ENCODE measurements around the gene CACUL1. TPM values are rescaled to one million over a fixed set of nuclear protein-coding genes. Genes with fewer than 3 reads are reported as not detected.
A peak's percentile ranks its signal among the peaks of the same experiment; 100 is the strongest.

The CACUL1 gene
- total RNA-seq, 1 experiment from 2014 or later = 31.9 TPM

DNA sequence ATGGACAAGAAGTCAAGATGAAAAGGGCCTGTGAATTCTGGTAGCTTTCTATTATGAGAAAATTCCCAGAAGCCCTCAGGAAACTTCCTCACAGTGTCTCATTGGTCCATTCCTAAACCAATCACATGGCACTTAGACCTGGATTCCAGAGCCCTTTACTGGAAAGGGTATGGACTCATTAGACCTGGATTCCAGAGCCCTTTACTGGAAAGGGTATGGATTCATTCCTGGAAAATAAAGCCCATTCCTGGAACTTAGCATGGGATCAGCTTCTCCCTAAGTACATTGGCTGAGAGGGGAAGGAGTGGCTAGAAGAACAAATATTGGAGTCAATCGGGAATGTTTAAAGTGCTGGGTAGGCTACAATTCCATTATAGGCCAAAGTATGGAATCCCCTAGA, 3.7 kb upstream of the CACUL1 start:
- CTCF ChIA-PET = interaction anchor here (0.6 kb wide), 1 partner anchor 1026 kb away, joined by 3 read pairs; no protein-coding TSS in a partner anchor

DNA sequence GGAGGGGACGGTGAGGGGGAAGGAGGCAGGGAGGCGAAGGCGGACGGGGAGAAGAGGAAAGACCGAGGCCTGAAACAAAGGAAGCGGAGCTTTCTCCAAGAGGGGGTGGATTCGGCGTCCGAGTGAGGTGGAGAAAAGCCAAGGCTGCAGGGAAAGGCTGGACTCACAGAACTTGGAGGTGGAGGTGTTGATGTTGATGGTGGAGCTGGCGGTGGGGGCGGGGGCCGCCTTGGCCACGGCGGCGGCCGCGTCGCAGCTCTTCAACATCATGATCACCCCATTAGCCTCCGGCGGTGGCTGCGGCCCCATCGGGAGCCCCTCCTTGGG, 578 bp downstream of the CACUL1 start:
- CTCF ChIA-PET = no interaction called here
- Histone ChIP-seq H3K27ac (ENCODE audit: low read depth, low read length, poor library complexity, severe bottlenecking) (peak overlapping the region; percentile 77), H3K4me3 (ENCODE audit: low read depth, low read length, poor library complexity, severe bottlenecking) (peak overlapping the region; percentile 94), H3K9me3 (ENCODE audit: low read depth, low read length, poor library complexity, severe bottlenecking) (no peaks in the 10 kb centered on the region), H3K36me3 (ENCODE audit: insufficient read depth, low read length, poor library complexity, severe bottlenecking) (no peaks in the 10 kb centered on the region), H3K4me1 (ENCODE audit: insufficient read depth, low read length, poor library complexity, severe bottlenecking) (peaks cover 14% of the 10 kb centered on the region), H3K27me3 (replicated peaks; ENCODE audit: insufficient read depth, low read depth, low read length, poor library complexity) (no peaks in the 10 kb centered on the region)
- peak; percentile 30 for DNase-seq (ENCODE audit: low spot score)
- POLR2A ChIA-PET (ENCODE audit: low non-redundant PET) = no interaction called here
- intact Hi-C loops (cut with micrococcal nuclease; ENCODE audit: unreplicated experiment) = no loop called here
- BruUV-seq (replicated peaks) = no TSS peak
- no peak for TF ChIP-seq EZH2 (IDR thresholded peaks at IDR 0.05; ENCODE audit: borderline replicate concordance, low read depth, low read length, poor library complexity, severe bottlenecking)
- TF ChIP-seq, protein P1, sequence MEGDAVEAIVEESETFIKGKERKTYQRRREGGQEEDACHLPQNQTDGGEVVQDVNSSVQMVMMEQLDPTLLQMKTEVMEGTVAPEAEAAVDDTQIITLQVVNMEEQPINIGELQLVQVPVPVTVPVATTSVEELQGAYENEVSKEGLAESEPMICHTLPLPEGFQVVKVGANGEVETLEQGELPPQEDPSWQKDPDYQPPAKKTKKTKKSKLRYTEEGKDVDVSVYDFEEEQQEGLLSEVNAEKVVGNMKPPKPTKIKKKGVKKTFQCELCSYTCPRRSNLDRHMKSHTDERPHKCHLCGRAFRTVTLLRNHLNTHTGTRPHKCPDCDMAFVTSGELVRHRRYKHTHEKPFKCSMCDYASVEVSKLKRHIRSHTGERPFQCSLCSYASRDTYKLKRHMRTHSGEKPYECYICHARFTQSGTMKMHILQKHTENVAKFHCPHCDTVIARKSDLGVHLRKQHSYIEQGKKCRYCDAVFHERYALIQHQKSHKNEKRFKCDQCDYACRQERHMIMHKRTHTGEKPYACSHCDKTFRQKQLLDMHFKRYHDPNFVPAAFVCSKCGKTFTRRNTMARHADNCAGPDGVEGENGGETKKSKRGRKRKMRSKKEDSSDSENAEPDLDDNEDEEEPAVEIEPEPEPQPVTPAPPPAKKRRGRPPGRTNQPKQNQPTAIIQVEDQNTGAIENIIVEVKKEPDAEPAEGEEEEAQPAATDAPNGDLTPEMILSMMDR (conservative IDR thresholded peaks at IDR 0.05; ENCODE audit: low read depth, low read length) = no peak

More for the DNA sequence above, 3.7 kb upstream of the CACUL1 start:
- intact Hi-C loops (cut with micrococcal nuclease; ENCODE audit: unreplicated experiment) = no loop called here
- no peaks in the 10 kb centered on the region for H3K4me1 ChIP-seq (ENCODE audit: insufficient read depth, low read length, poor library complexity, severe bottlenecking)
- H3K9me3 ChIP-seq (ENCODE audit: low read depth, low read length, poor library complexity, severe bottlenecking) = no peaks in the 10 kb centered on the region
- POLR2A ChIA-PET (ENCODE audit: low non-redundant PET) = no interaction called here
- H3K36me3 ChIP-seq (ENCODE audit: insufficient read depth, low read length, poor library complexity, severe bottlenecking) = no peaks in the 10 kb centered on the region
- no peak for TF ChIP-seq EZH2 (IDR thresholded peaks at IDR 0.05; ENCODE audit: borderline replicate concordance, low read depth, low read length, poor library complexity, severe bottlenecking)
- TF ChIP-seq, protein P1 (conservative IDR thresholded peaks at IDR 0.05; ENCODE audit: low read depth, low read length) = no peak
- H3K27me3 ChIP-seq (replicated peaks; ENCODE audit: insufficient read depth, low read depth, low read length, poor library complexity) = no peaks in the 10 kb centered on the region
- BruUV-seq (replicated peaks) = no TSS peak
- no peak overlapping the region for H3K27ac ChIP-seq (ENCODE audit: low read depth, low read length, poor library complexity, severe bottlenecking)
- H3K4me3 ChIP-seq (ENCODE audit: low read depth, low read length, poor library complexity, severe bottlenecking) = no peak overlapping the region
- DNase-seq (ENCODE audit: low spot score) = no peak

DNA sequence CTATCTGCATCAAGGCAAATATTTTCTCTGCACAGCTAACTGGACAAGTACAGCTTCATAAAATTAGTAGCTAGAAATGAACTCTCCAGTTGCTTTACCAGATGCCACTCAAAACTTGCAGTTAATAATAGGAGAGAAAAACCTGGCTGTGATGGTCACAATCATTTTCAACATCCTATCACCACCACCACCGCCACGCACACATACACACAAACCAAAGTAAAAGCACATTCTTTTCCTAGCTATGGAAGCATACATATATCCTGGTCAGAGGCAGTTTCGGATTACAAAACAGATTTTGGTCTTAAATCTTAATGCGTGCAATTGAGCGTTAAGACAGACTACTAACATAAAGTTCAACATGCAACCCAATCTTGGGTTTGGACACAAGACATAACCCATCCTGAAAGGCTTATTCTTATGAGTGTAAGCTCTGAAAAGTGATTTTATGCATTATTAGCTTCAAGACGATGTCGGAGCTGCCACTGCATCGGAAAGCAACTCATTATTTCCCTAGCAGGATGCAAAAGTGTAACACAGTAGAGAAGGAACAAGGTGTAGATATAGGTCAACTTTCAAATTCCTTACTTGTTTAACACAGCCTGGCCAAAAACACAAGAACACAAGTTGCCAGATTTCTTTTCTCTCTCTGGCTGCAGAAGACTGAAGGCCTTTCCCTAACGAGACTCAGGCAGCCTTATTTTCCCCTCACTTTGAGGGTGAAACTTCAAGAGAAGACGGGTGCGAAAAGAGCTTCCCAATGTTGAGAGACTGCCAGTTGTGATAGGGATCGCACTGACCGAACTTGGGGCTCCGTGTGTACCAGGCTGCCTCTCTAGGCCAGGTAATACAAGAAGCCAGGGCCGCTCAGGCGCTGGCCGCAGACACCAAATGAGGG, 1.2 kb downstream of the CACUL1 start:
- Histone ChIP-seq H3K27ac (ENCODE audit: low read depth, low read length, poor library complexity, severe bottlenecking) (peak overlapping the region; percentile 77), H3K9me3 (ENCODE audit: low read depth, low read length, poor library complexity, severe bottlenecking) (no peaks in the 10 kb centered on the region), H3K4me1 (ENCODE audit: insufficient read depth, low read length, poor library complexity, severe bottlenecking) (peaks cover 14% of the 10 kb centered on the region), H3K36me3 (ENCODE audit: insufficient read depth, low read length, poor library complexity, severe bottlenecking) (no peaks in the 10 kb centered on the region), H3K27me3 (replicated peaks; ENCODE audit: insufficient read depth, low read depth, low read length, poor library complexity) (no peaks in the 10 kb centered on the region), H3K4me3 (ENCODE audit: low read depth, low read length, poor library complexity, severe bottlenecking) (peak overlapping the region; percentile 94)
- TF ChIP-seq, protein P1 (conservative IDR thresholded peaks at IDR 0.05; ENCODE audit: low read depth, low read length) = no peak
- no peak for TF ChIP-seq EZH2 (IDR thresholded peaks at IDR 0.05; ENCODE audit: borderline replicate concordance, low read depth, low read length, poor library complexity, severe bottlenecking)
- DNase-seq (ENCODE audit: low spot score) = no peak
- POLR2A ChIA-PET (ENCODE audit: low non-redundant PET) = no interaction called here
- no TSS peak for BruUV-seq (replicated peaks)
- intact Hi-C loops (cut with micrococcal nuclease; ENCODE audit: unreplicated experiment) = no loop called here
- CTCF ChIA-PET = no interaction called here

Measured in A673 (cell line).